Stomach smooth muscle (tissue), 2 donors: ENCODE results near the gene LUC7L3.
"Not testable (repeated sequence)": the region's sequence is repeated elsewhere in the genome, so short reads cannot be mapped to it uniquely, and the experiment has no call there.

ENCODE experiments used
- H3K27ac ChIP-seq: one replicate; pipeline ENCODE4 v1.7.0; 2013; ENCODE audit warnings: mild to moderate bottlenecking, low read length, inconsistent platforms
- H3K27me3 ChIP-seq, 2 donors: one replicate each; pipeline ENCODE4 v1.7.0; 2013; ENCODE audit warnings: low read length in 2 of 2; ENCODE audit not compliant: insufficient read depth in 2 of 2, control insufficient read depth in 1 of 2
- H3K36me3 ChIP-seq, 2 donors: one replicate each; pipeline ENCODE4 v1.7.0; 2013; ENCODE audit warnings: low read length in 2 of 2; ENCODE audit not compliant: control insufficient read depth in 2 of 2, insufficient read depth in 2 of 2
- H3K4me1 ChIP-seq: one replicate; pipeline ENCODE4 v1.7.0; 2013; ENCODE audit warnings: low read length; ENCODE audit not compliant: control insufficient read depth, insufficient read depth
- H3K4me3 ChIP-seq, 2 donors: one replicate each; pipeline ENCODE4 v1.7.0; 2013; ENCODE audit warnings: low read length in 2 of 2
- H3K9ac ChIP-seq, 2 donors: one replicate each; pipeline ENCODE4 v1.7.0; 2013; ENCODE audit warnings: low read length in 2 of 2, mild to moderate bottlenecking in 1 of 2
- H3K9me3 ChIP-seq, 2 donors: one replicate each; pipeline ENCODE4 v1.7.0; 2013; ENCODE audit warnings: low read length in 2 of 2; ENCODE audit not compliant: control insufficient read depth in 2 of 2
- donor health status: healthy.
- donor health status: Pancreatic carcinoma.

LUC7L3 gene

DNA sequence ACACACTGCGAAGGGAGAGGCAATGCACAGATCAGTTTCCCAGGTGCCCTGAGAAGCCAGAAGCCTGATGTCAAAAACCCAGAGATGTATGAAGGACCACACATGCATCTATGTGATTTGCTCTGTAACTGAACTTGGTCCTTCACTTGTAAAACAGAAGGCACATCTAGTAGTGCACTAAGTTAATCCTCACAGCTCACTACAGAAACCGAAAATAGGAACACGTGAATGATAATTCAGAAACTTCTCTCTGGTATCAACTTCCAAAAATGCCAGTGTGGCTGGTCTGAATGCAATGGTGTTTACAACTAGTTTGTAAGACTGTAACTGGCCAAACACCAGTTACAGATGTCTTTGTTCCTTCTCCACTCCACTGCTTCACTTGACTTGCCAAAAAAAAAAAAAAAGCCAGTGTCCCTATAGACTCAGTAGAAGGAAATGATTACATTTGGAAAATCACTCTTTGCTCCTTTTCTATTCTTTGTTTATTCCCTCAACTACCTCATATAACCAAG is 23.0 kb upstream of the LUC7L3 start:
- H3K36me3 ChIP-seq, result peaks cover 36 to 37% of the 10 kb centered on the region in 2 donors
- no peak overlapping the region for H3K4me3 ChIP-seq
- no peaks in the 10 kb centered on the region for H3K27me3 ChIP-seq
- peaks cover 26% of the 10 kb centered on the region for H3K4me1 ChIP-seq
- H3K9me3 ChIP-seq, result no peaks in the 10 kb centered on the region
- H3K9ac ChIP-seq, result no peak overlapping the region
- H3K27ac ChIP-seq, result no peak overlapping the region

DNA sequence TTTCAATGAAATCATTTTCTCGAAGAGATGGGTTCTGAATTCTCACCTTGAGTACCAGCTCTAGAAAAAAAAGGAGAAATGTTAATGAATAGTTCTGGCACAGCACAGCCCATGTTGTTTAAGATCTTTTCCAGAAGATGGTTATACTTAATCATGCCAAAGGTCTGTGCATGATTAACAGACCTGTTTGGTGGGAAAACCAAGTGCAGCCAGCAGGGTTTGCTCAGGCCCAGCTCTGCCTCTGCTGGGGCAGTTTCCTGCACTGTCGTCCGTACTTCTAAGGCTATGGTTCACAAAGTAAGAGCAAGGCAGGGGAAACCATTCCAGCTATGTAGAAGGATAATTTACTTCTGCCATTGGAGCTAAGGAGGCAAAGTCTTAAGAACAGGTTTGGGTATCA is 22.3 kb upstream of the LUC7L3 start:
- Histone ChIP-seq H3K36me3 (peaks cover 36 to 37% of the 10 kb centered on the region in 2 donors), H3K27ac (no peak overlapping the region), H3K4me3 (no peak overlapping the region), H3K4me1 (peaks cover 20% of the 10 kb centered on the region), H3K9ac (no peak overlapping the region), H3K27me3 (no peaks in the 10 kb centered on the region), H3K9me3 (no peaks in the 10 kb centered on the region)

GRCh38 chr17:50697663-50698272 is 21.6 kb upstream of the LUC7L3 start:
- Histone ChIP-seq H3K27me3 (no peaks in the 10 kb centered on the region), H3K27ac (no peak overlapping the region), H3K4me1 (peaks cover 13% of the 10 kb centered on the region), H3K9ac (no peak overlapping the region), H3K4me3 (no peak overlapping the region), H3K9me3 (no peaks in the 10 kb centered on the region), H3K36me3 (peaks cover 36 to 37% of the 10 kb centered on the region in 2 donors)

DNA sequence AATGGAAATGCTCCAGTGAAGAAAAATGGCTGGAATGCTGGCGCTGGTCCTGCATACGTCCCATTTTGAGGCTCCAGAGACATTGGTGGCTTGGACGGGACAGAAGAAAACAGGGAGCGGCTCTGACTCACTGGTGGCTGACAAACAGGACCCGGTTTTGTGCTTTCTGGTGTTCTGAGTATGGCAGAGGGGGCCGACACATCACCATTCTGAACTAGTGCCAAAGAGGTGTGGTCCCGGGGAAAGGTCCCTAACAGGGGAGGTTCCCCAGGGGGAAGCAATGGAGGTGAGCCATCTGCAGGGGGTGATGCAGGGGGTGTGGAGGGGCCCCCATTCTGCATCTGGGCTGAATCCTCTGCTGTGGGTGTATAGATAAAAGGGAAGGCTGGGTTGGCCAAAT is 20.0 kb upstream of the LUC7L3 start:
- H3K27ac ChIP-seq, result no peak overlapping the region
- no peak overlapping the region for H3K4me3 ChIP-seq
- peaks cover 36 to 37% of the 10 kb centered on the region in 2 donors for H3K36me3 ChIP-seq
- peaks cover 4% of the 10 kb centered on the region for H3K4me1 ChIP-seq
- H3K27me3 ChIP-seq, result no peaks in the 10 kb centered on the region
- no peak overlapping the region for H3K9ac ChIP-seq
- no peaks in the 10 kb centered on the region for H3K9me3 ChIP-seq

DNA sequence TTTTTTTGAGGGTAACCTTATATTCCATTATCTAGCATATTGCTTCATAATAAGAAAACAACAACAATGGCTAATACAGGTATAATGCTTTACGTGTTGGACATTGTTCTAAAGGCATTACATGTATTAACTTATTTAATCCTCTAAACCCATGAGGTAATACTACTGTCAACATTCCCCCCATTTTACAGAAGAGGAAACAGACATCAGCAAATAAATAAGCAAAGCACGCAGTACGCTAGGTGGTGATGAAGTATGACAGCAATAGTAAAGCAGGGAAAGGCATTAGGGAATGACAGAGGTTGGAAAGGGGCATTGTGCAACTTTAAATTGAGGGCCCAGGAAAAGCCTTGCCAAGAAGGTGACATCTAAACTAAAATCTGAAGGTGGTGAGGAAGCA is 16.2 kb upstream of the LUC7L3 start:
- Histone ChIP-seq H3K4me1 (peaks cover 19% of the 10 kb centered on the region), H3K27ac (no peak overlapping the region), H3K4me3 (no peak overlapping the region), H3K9ac (no peak overlapping the region), H3K9me3 (no peaks in the 10 kb centered on the region), H3K27me3 (no peaks in the 10 kb centered on the region), H3K36me3 (peaks cover 12% of the 10 kb centered on the region in 2 donors)

- Histone ChIP-seq H3K9me3 (no peaks in the 10 kb centered on the region), H3K27ac (peak within 1 kb of the TSS; percentile 97), H3K4me1 (peaks cover 31% of the 10 kb centered on the region), H3K9ac (peak within 1 kb of the TSS; percentile 81 to 96), H3K27me3 (no peaks in the 10 kb centered on the region), H3K36me3 (peaks cover 0 to 2% of the 10 kb centered on the region in 2 donors), H3K4me3 (peak within 1 kb of the TSS; percentile 72 to 86)
Observed at GRCh38 chr17:50707289-50708049, 11.9 kb upstream of the LUC7L3 start, which contains the start of gene ANKRD40. Gene ANKRD40, minus strand, starts transcription at chr17:50707914. Its CDS starts 260 bp downstream, at chr17:50707654.

DNA sequence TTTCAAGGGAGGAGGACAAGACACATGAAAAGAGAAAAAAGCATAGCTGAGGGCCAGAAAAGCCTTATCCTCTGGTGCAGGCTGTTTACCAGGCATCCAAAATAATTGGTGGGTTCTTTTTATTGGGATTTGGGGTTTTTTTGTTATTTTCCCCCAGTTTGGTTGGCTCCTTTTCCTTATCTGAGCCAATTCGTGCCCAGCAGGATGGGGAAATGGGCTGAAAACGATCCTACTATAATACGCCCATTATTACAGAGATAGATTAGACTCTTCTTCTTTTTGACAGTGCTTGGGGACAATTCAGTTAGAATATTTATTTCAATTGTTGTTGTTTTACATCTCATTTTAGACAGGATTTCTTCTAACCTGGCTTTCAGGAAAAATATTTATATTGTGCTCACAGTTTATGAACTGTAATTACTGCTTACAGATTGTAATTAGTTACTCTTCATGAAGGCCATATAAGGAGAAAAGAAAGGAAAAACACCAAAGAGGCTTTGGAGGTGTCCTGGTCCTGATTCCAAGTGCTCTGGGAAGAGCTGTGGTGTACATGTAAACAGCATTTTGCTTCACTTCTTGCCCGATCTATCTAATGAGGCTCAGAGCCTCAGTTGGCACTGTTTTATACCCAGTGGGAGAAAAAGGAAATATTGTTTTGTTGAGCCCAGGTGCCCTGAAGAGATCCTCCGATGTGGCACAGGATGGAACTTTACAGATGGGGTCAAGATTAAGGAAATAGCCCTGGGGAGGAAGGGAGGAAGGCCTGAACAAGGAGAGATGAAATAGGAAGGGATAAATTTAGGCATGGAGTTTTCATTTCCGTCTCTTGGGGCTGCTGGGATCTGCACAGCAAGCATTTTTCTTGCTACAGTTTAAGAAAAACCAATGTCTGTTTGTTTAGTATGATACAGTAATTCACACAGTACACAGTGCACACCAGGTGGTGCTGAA is 11.1 kb upstream of the LUC7L3 start:
- H3K4me3 ChIP-seq, result peak overlapping the region; percentile 72 to 86
- H3K27ac ChIP-seq, result peak overlapping the region; percentile 97
- H3K9ac ChIP-seq, result peak overlapping the region; percentile 81 to 96
- H3K36me3 ChIP-seq, result peaks cover 0 to 2% of the 10 kb centered on the region in 2 donors
- H3K27me3 ChIP-seq, result no peaks in the 10 kb centered on the region
- H3K4me1 ChIP-seq, result peaks cover 31% of the 10 kb centered on the region
- H3K9me3 ChIP-seq, result no peaks in the 10 kb centered on the region

DNA sequence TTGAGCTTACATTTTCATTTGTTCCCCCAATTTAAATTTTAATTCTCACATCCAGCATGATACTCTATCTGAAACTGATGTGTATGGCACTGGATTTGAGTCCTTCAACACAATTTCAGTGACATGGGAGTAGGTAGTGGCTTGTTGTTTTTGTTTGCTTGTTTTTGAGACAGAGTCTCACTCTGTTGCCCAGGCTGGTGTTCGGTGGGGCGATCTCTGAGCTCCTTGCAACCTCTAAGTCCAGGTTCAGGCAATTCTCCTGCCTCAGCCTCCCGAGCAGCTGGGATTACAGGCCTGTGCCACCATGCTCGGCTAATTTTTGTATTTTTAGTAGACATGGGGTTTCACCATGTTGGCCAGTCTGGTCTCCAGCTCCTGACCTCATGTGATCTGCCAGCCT is 10.3 kb upstream of the LUC7L3 start:
- Histone ChIP-seq H3K9ac (peak overlapping the region in 1 of 2 donors; percentile 81), H3K27ac (peak overlapping the region; percentile 97), H3K4me3 (peak overlapping the region; percentile 72 to 86), H3K4me1 (peaks cover 31% of the 10 kb centered on the region)
- H3K36me3 ChIP-seq, H3K27me3 ChIP-seq, H3K9me3 ChIP-seq: not testable (repeated sequence)

DNA sequence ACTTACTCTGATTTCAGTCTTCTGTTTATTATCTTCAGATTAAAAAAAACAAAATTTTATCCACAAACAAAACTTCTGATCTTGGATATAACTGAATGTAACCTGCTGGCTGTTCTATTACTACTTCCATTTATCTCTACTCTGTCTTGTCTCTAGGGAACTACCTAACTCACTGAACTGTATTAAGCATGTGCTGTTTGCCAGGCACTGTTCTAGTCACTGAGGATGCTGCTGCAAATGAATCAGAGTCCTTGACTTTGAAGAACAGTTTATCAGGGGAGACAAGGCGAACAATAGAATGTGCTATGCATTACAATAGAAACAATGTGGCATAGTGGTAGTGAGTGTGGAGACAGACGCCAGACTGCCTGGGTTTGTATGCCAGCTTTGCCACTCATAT is 9.4 kb upstream of the LUC7L3 start:
- Histone ChIP-seq H3K9ac (no peak overlapping the region), H3K27ac (no peak overlapping the region)

DNA sequence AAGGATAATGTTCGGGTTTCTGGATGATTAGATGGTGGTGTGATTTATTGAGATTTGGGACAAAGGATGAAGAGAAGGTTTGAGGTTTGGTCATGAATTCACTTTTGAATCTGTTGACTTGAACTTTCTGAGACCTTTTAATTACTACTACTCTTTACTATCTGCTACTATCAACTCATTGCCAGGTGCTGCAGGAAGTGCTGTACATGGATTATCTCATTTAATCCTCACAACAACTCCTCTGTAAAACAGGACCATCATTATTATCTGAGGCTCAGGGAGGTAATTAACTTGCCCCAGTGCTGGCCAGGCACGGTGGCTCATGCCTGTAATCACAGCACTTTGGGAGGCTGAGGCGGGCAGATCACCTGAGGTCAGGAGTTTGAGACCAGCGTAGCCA is 8.8 kb upstream of the LUC7L3 start:
- Histone ChIP-seq H3K4me3 (no peak overlapping the region), H3K36me3 (no peaks in the 10 kb centered on the region), H3K9ac (no peak overlapping the region), H3K27ac (no peak overlapping the region), H3K4me1 (peaks cover 26% of the 10 kb centered on the region), H3K9me3 (no peaks in the 10 kb centered on the region), H3K27me3 (no peaks in the 10 kb centered on the region)

More for the DNA sequence above, 9.4 kb upstream of the LUC7L3 start:
- Histone ChIP-seq H3K4me1 (peaks cover 27% of the 10 kb centered on the region), H3K4me3 (no peak overlapping the region), H3K9me3 (no peaks in the 10 kb centered on the region), H3K36me3 (no peaks in the 10 kb centered on the region), H3K27me3 (no peaks in the 10 kb centered on the region)
